NB4 (cell line): ENCODE data around the gene SEMA5B.

Experiments used
- DNase-seq: peaks from one replicate; pipeline ENCODE4 v3.0.0; 2010; ENCODE audit warnings: low read depth
- H3K4me3 ChIP-seq: one replicate; pipeline ENCODE4 v1.5.1; 2011; ENCODE audit warnings: mild to moderate bottlenecking, low read depth, low read length, moderate library complexity
- CTCF ChIP-seq: IDR thresholded peaks from one replicate; pipeline ENCODE4 v1.5.1; 2012; ENCODE audit warnings: low read depth, low read length
- MAX ChIP-seq: IDR thresholded peaks from 2 replicates; pipeline ENCODE4 v1.6.1; 2011; ENCODE audit warnings: low read depth, low read length
- MYC ChIP-seq: IDR thresholded peaks from 2 replicates; pipeline ENCODE4 v1.6.1; 2011; ENCODE audit warnings: low read depth, low read length
- POLR2A ChIP-seq: IDR thresholded peaks from 2 replicates; pipeline ENCODE4 v1.6.1; 2011; ENCODE audit warnings: mild to moderate bottlenecking; ENCODE audit not compliant: insufficient read length; ENCODE audit errors: extremely low read depth

The SEMA5B gene

DNA sequence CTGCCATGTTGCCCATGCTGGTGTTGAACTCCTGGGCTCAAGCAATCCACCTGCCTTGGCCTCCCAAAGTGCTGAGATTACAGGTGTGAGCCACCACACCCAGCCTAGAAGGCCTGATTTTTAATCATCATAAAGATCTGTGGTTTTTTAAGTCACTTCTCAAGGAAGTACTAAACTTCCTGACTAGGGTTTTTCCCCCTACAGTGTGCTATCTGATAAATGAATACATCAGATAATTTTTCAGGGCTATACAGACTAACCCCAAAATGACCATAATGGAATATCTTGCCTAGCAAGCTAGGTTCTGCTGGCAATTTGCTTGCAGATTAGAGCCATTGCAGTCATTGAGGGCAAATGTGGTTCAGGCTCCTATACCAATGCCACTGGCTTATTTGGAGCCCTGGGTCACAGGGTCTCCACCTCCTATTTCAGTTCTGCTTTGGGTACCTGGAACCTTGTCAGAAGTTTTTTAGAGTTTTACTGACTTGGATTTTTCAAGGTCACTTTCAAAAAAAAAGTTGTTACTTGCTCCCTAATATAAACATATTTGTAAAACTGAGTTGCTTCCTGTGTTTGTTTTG is 151.9 kb downstream of the SEMA5B start:
- no peak for DNase-seq
- no peak for TF ChIP-seq POLR2A
- no peak for TF ChIP-seq MYC
- TF ChIP-seq MAX: no peak
- TF ChIP-seq CTCF: no peak
- H3K4me3 ChIP-seq: no peak overlapping the region

DNA sequence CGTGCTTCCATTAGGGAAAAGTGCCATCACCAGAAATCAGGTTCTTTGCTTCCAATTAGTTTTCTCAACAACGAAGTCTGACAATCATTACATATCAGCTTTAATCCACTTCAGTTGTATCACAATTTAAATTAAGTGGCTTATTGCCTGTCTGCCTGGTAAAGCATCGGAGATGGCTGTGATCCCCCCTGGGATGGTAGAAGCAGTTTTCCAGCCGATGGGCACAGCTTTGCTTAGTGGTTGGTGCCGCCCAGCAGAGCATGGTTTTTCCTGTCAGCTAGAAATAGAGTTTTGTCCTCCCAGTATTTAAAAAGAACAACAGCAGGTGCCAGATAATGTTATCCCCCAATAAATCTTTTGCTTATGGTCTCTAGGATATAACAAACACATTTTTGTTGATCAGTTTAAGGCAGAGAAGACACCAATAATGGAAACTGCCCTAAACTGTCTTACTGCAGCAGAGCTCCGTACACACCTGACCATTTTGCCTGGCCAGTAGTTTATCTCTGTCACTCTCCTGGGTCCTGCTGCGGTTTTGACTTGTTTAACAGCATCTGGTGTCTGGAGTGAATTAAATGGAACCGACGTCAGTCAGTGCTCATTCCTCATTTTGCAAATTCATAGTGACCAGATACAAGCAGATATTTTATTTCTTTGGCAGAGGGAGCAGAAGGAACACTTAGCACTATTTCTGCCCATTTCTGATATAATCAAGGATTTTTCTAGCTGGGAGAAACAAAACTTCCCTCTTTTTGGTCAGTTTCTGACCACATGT is 153.6 kb downstream of the SEMA5B start:
- TF ChIP-seq MAX: no peak
- no peak for TF ChIP-seq CTCF
- no peak for TF ChIP-seq POLR2A
- no peak for TF ChIP-seq MYC
- DNase-seq: no peak
- H3K4me3 ChIP-seq: no peak overlapping the region

GRCh38 chr3:122868322-122868721 is 159.2 kb downstream of the SEMA5B start:
- H3K4me3 ChIP-seq: no peak overlapping the region
- no peak for DNase-seq
- TF ChIP-seq MAX: no peak
- TF ChIP-seq CTCF: no peak
- TF ChIP-seq MYC: no peak
- TF ChIP-seq POLR2A: no peak

GRCh38 chr3:122864498-122864897 is 163.1 kb downstream of the SEMA5B start:
- TF ChIP-seq MYC (no peak), POLR2A (no peak), CTCF (no peak), MAX (no peak)
- no peak overlapping the region for H3K4me3 ChIP-seq
- DNase-seq: peak; percentile 27

GRCh38 chr3:122862381-122862780 is 165.2 kb downstream of the SEMA5B start:
- TF ChIP-seq POLR2A (no peak), MAX (no peak), MYC (no peak), CTCF (no peak)
- no peak overlapping the region for H3K4me3 ChIP-seq
- no peak for DNase-seq
